Hepatocyte (in vitro differentiated cells): ENCODE data around the gene H6PD. TPM values are rescaled to one million over a fixed set of nuclear protein-coding genes. Genes with fewer than 3 reads are reported as not detected.
A peak's percentile ranks its signal among the peaks of the same experiment; 100 is the strongest.

Experiments used
- DNase-seq: peaks from one replicate; pipeline ENCODE4 v3.0.0-alpha.2; 2016; ENCODE audit warnings: low spot score
- H2AFZ ChIP-seq: fragments of 200-600 bp; sonication (generic); 2 replicates; pipeline ENCODE4 v1.6.0; 2016; ENCODE audit warnings: antibody characterized with exemption, mild to moderate bottlenecking
- H3K27ac ChIP-seq: fragments of 200-600 bp; sonication (generic); 2 replicates; pipeline ENCODE4 v1.5.1; 2016; ENCODE audit warnings: mild to moderate bottlenecking
- H3K27me3 ChIP-seq: fragments of 200-600 bp; sonication (generic); 2 replicates; pipeline ENCODE4 v1.6.1; 2016
- H3K36me3 ChIP-seq: fragments of 200-600 bp; sonication (generic); replicated peaks from 2 replicates; pipeline ENCODE4 v1.5.1; 2016; ENCODE audit warnings: low read depth; ENCODE audit not compliant: insufficient read depth
- H3K4me1 ChIP-seq: fragments of 200-600 bp; sonication (generic); 2 replicates; pipeline ENCODE4 v1.5.1; 2016; ENCODE audit warnings: mild to moderate bottlenecking, moderate library complexity; ENCODE audit not compliant: insufficient read depth
- H3K4me2 ChIP-seq: fragments of 200-600 bp; sonication (generic); 2 replicates; pipeline ENCODE4 v1.6.0; 2016
- H3K4me3 ChIP-seq: fragments of 200-600 bp; sonication (generic); 2 replicates; pipeline ENCODE4 v1.5.1; 2016; ENCODE audit warnings: mild to moderate bottlenecking
- H3K79me2 ChIP-seq: fragments of 200-600 bp; sonication (generic); 2 replicates; pipeline ENCODE4 v1.6.0; 2017; ENCODE audit warnings: mild to moderate bottlenecking
- H3K9me2 ChIP-seq: fragments of 200-600 bp; sonication (generic); replicated peaks from 2 replicates; pipeline ENCODE4 v1.6.0; 2017; ENCODE audit warnings: mild to moderate bottlenecking; ENCODE audit not compliant: insufficient read depth
- H3K9me3 ChIP-seq: fragments of 200-600 bp; sonication (generic); 2 replicates; pipeline ENCODE4 v1.5.1; 2016; ENCODE audit warnings: low read depth, mild to moderate bottlenecking
- H4K20me1 ChIP-seq: fragments of 200-600 bp; sonication (generic); 2 replicates; pipeline ENCODE4 v1.6.0; 2016; ENCODE audit warnings: mild to moderate bottlenecking; ENCODE audit not compliant: insufficient read depth, poor library complexity, severe bottlenecking
- CTCF ChIP-seq: fragments of 200-600 bp; sonication (generic); IDR thresholded peaks from 2 replicates; pipeline ENCODE4 v1.5.1; 2016; ENCODE audit warnings: antibody characterized with exemption, mild to moderate bottlenecking; ENCODE audit not compliant: poor library complexity
- EZH2 ChIP-seq: fragments of 200-600 bp; sonication (generic); IDR thresholded peaks from 2 replicates; pipeline ENCODE4 v1.6.1; 2016; ENCODE audit warnings: antibody characterized with exemption, mild to moderate bottlenecking, borderline replicate concordance
- EZH2phosphoT487 ChIP-seq: fragments of 200-600 bp; sonication (generic); IDR thresholded peaks from one replicate; pipeline ENCODE4 v1.6.1; 2018; ENCODE audit warnings: antibody characterized with exemption, mild to moderate bottlenecking, low read depth, moderate library complexity; ENCODE audit not compliant: unreplicated experiment, severe bottlenecking
- WGBS: methylation state at CpG from one replicate; pipeline ENCODE4 v1.1.6; 2016; ENCODE audit warnings: low lambda C conversion rate; ENCODE audit errors: missing lambda C conversion rate; 5-methylcytosine and 5-hydroxymethylcytosine counted together
- polyA plus RNA-seq: library from polyadenylated mRNA; unstranded; fragments of >200 nt; fragmentation: Nextera tagmentation; extraction: Ambion mirVana; gene quantifications from 2 replicates; pipeline ENCODE4 v1.2.1, GENCODE V29; 2016
- total RNA-seq: library from RNA; depleted of rRNA; stranded (reverse); fragments of >200 nt; gene quantifications from 2 replicates; pipeline ENCODE4 v1.2.3, GENCODE V29; 2014

The H6PD gene
- total and polyA plus RNA-seq, 2 experiments from 2014 or later, result 26.3 to 54.8 TPM

- peak overlapping the region; percentile 31 for H3K4me2 ChIP-seq
- TF ChIP-seq CTCF (no peak), EZH2 (no peak), EZH2phosphoT487 (no peak)
- H3K4me1 ChIP-seq, result peaks cover 41% of the 10 kb centered on the region
- DNase-seq, result no peak
- no peaks in the 10 kb centered on the region for H3K36me3 ChIP-seq
- no peak overlapping the region for H2AFZ ChIP-seq
- H3K79me2 ChIP-seq, result peaks cover 42% of the 10 kb centered on the region
- WGBS, result 39% methylated on average over 8 of the region's 8 CpGs
- H3K27ac ChIP-seq, result peak overlapping the region; percentile 66
- H3K27me3 ChIP-seq, result no peaks in the 10 kb centered on the region
- H4K20me1 ChIP-seq, result peaks cover 3% of the 10 kb centered on the region
- H3K9me2 ChIP-seq, result no peaks in the 10 kb centered on the region
- H3K9me3 ChIP-seq, result no peaks in the 10 kb centered on the region
- H3K4me3 ChIP-seq, result no peak overlapping the region
Observed at GRCh38 chr1:9253004-9253403, 18.4 kb downstream of the H6PD start.

GRCh38 chr1:9253453-9254105 is 19.0 kb downstream of the H6PD start:
- no peaks in the 10 kb centered on the region for H3K9me2 ChIP-seq
- WGBS, result 40% methylated on average over 10 of the region's 10 CpGs

GRCh38 chr1:9256332-9256731 is 21.8 kb downstream of the H6PD start:
- WGBS, result 97% methylated on average over 7 of the region's 7 CpGs
- Histone ChIP-seq H3K9me2 (no peaks in the 10 kb centered on the region), H3K27ac (no peak overlapping the region), H2AFZ (no peak overlapping the region), H3K4me2 (no peak overlapping the region), H3K4me3 (no peak overlapping the region), H3K27me3 (no peaks in the 10 kb centered on the region), H3K36me3 (no peaks in the 10 kb centered on the region), H3K4me1 (peaks cover 23% of the 10 kb centered on the region), H3K79me2 (peaks cover 68% of the 10 kb centered on the region), H3K9me3 (no peaks in the 10 kb centered on the region), H4K20me1 (peaks cover 18% of the 10 kb centered on the region)
- TF ChIP-seq EZH2phosphoT487 (no peak), EZH2 (no peak), CTCF (no peak)
- no peak for DNase-seq

More at GRCh38 chr1:9253453-9254105, 19.0 kb downstream of the H6PD start:
- TF ChIP-seq EZH2phosphoT487 (no peak), CTCF (no peak), EZH2 (no peak)
- H3K4me1 ChIP-seq, result peaks cover 40% of the 10 kb centered on the region
- H2AFZ ChIP-seq, result no peak overlapping the region
- no peaks in the 10 kb centered on the region for H3K27me3 ChIP-seq
- H3K79me2 ChIP-seq, result peaks cover 48% of the 10 kb centered on the region
- no peaks in the 10 kb centered on the region for H3K36me3 ChIP-seq
- H3K9me3 ChIP-seq, result no peaks in the 10 kb centered on the region
- H4K20me1 ChIP-seq, result peaks cover 7% of the 10 kb centered on the region
- H3K4me2 ChIP-seq, result peak overlapping the region; percentile 31
- no peak overlapping the region for H3K4me3 ChIP-seq
- DNase-seq, result no peak
- H3K27ac ChIP-seq, result peak overlapping the region; percentile 66
